PFSK-1 (cell line): ENCODE measurements around the gene ACADL.

Source experiments
- FOXP2 ChIP-seq: optimal IDR thresholded peaks from 2 replicates; pipeline ENCODE3; 2011; ENCODE audit warnings: borderline replicate concordance, control low read depth, inconsistent platforms; ENCODE audit not compliant: insufficient read depth; ENCODE audit errors: extremely low read length, extremely low read depth
- POLR2AphosphoS5 ChIP-seq: IDR thresholded peaks from 2 replicates; pipeline ENCODE4 v1.6.1; 2012; ENCODE audit warnings: low read depth, mild to moderate bottlenecking, control low read depth, low read length, moderate library complexity
- SIN3A ChIP-seq: IDR thresholded peaks from 2 replicates; pipeline ENCODE4 v1.6.1; 2012; ENCODE audit warnings: mild to moderate bottlenecking, low read length, moderate library complexity, borderline replicate concordance; ENCODE audit not compliant: insufficient read depth
- TAF1 ChIP-seq: IDR thresholded peaks from 2 replicates; pipeline ENCODE4 v1.6.1; 2012; ENCODE audit warnings: low read length, control low read depth, borderline replicate concordance; ENCODE audit not compliant: insufficient read depth
- TF ChIP-seq, protein P1 (sequence below), 2 experiments: IDR thresholded peaks; 2 replicates each; pipeline versions ENCODE4 v1.6.1 to v1.8.0; 2011 to 2012; ENCODE audit warnings: low read depth in 2 of 2, low read length in 2 of 2, control low read depth in 1 of 2, inconsistent platforms in 1 of 2, mild to moderate bottlenecking in 1 of 2, moderate library complexity in 1 of 2; ENCODE audit not compliant: insufficient read depth in 1 of 2

Gene ACADL

GRCh38 chr2:210250622-210251021, 25.4 kb upstream of the ACADL start:
- TF ChIP-seq POLR2AphosphoS5 (no peak), FOXP2 (no peak)

- no peak for TF ChIP-seq SIN3A
- no peak for TF ChIP-seq POLR2AphosphoS5
- no peak for TF ChIP-seq FOXP2
- TF ChIP-seq, protein P1, sequence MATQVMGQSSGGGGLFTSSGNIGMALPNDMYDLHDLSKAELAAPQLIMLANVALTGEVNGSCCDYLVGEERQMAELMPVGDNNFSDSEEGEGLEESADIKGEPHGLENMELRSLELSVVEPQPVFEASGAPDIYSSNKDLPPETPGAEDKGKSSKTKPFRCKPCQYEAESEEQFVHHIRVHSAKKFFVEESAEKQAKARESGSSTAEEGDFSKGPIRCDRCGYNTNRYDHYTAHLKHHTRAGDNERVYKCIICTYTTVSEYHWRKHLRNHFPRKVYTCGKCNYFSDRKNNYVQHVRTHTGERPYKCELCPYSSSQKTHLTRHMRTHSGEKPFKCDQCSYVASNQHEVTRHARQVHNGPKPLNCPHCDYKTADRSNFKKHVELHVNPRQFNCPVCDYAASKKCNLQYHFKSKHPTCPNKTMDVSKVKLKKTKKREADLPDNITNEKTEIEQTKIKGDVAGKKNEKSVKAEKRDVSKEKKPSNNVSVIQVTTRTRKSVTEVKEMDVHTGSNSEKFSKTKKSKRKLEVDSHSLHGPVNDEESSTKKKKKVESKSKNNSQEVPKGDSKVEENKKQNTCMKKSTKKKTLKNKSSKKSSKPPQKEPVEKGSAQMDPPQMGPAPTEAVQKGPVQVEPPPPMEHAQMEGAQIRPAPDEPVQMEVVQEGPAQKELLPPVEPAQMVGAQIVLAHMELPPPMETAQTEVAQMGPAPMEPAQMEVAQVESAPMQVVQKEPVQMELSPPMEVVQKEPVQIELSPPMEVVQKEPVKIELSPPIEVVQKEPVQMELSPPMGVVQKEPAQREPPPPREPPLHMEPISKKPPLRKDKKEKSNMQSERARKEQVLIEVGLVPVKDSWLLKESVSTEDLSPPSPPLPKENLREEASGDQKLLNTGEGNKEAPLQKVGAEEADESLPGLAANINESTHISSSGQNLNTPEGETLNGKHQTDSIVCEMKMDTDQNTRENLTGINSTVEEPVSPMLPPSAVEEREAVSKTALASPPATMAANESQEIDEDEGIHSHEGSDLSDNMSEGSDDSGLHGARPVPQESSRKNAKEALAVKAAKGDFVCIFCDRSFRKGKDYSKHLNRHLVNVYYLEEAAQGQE (IDR thresholded peaks at IDR 0.05; ENCODE audit: insufficient read depth in 1 of 2, low read depth in 2 of 2, low read length in 2 of 2), result no peak
- no peak for TF ChIP-seq TAF1
Observed at GRCh38 chr2:210233487-210233886, 8.2 kb upstream of the ACADL start.

DNA sequence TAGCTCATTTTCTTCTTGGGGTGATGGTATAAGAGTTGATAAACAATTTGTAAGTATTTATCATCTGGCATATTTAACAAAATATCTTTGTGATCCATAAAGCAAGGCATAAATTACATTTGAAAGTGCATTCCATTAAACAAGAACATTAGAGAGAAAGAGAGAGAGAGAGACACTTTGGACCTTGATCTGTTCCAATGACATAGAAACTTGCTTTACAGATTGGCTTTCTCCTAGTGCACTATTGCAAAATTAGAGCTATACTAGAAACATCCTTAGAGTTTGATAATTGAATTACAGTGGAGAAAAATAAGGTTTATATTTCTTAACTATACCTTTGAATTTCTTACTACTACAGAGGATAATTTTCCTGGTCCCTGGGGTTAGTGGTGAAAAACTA, 5.7 kb upstream of the ACADL start:
- TF ChIP-seq SIN3A (no peak), TAF1 (no peak), FOXP2 (no peak), POLR2AphosphoS5 (no peak)
- TF ChIP-seq, protein P1 (IDR thresholded peaks at IDR 0.05; ENCODE audit: insufficient read depth in 1 of 2, low read depth in 2 of 2, low read length in 2 of 2), result no peak

- TF ChIP-seq FOXP2, result no peak
- no peak for TF ChIP-seq SIN3A
- TF ChIP-seq, protein P1 (IDR thresholded peaks at IDR 0.05; ENCODE audit: insufficient read depth in 1 of 2, low read depth in 2 of 2, low read length in 2 of 2), result no peak
- no peak for TF ChIP-seq TAF1
- TF ChIP-seq POLR2AphosphoS5, result no peak
Observed at GRCh38 chr2:210230518-210230917, 5.3 kb upstream of the ACADL start.

DNA sequence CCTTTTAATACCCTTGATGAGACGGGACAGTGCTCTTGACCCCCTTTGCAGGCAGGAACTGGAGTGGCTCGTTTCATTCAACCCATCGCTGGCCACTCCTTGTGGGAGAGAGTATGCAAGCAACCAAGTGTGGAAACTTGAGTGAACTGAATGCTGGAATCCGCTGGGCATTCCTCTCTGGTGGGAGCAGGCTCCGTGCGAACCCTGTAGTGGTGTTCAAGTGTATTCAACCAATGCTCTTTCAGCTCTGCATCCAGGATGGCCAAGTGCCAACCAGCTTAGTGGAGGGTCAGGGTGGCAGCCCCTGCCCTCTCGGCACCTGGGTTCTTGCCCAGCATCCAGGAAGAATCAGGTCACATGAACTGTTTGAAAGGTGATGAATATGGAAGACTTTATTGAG, 3.3 kb upstream of the ACADL start:
- TF ChIP-seq SIN3A (no peak), POLR2AphosphoS5 (no peak), FOXP2 (no peak), TAF1 (no peak)
- TF ChIP-seq, protein P1 (IDR thresholded peaks at IDR 0.05; ENCODE audit: insufficient read depth in 1 of 2, low read depth in 2 of 2, low read length in 2 of 2), result no peak
